NCI-H69 (cell line): ENCODE measurements around the gene CIAPIN1.
"Not testable (repeated sequence)": the region's sequence is repeated elsewhere in the genome, so short reads cannot be mapped to it uniquely, and the experiment has no call there.

ENCODE experiments used
- DNase-seq: peaks from one replicate; lab custom pipeline; 2025; lab: John Stamatoyannopoulos, UW

CIAPIN1 gene

GRCh38 chr16:57406881-57407280 is 40.3 kb downstream of the CIAPIN1 start:
- no peak for DNase-seq

- no peak for DNase-seq
Observed at GRCh38 chr16:57405097-57405496, 42.1 kb downstream of the CIAPIN1 start.

GRCh38 chr16:57403965-57404817 is 43.0 kb downstream of the CIAPIN1 start, which contains the start of gene CCL17:
CCL17 (plus strand) TSS chr16:57404767; CDS start chr16:57413933, 9,166 bp downstream.
- no peak for DNase-seq

- DNase-seq = no peak
Observed at GRCh38 chr16:57401943-57402640, 45.1 kb downstream of the CIAPIN1 start.

- DNase-seq = not testable (repeated sequence)
Observed at GRCh38 chr16:57397493-57397892, 49.7 kb downstream of the CIAPIN1 start.

- DNase-seq = no peak
Observed at GRCh38 chr16:57396786-57397185, 50.4 kb downstream of the CIAPIN1 start.

- DNase-seq = no peak
Observed at GRCh38 chr16:57395026-57395425, 52.2 kb downstream of the CIAPIN1 start.

- DNase-seq = peak; percentile 20
Observed at GRCh38 chr16:57394444-57394843, 52.7 kb downstream of the CIAPIN1 start.

GRCh38 chr16:57392694-57393093 is 54.5 kb downstream of the CIAPIN1 start:
- DNase-seq = no peak

GRCh38 chr16:57391708-57392107 is 55.5 kb downstream of the CIAPIN1 start:
- no peak for DNase-seq

GRCh38 chr16:57391300-57391699 is 55.9 kb downstream of the CIAPIN1 start:
- no peak for DNase-seq

GRCh38 chr16:57390636-57391295 is 56.4 kb downstream of the CIAPIN1 start:
- DNase-seq = no peak

- DNase-seq = no peak
Observed at GRCh38 chr16:57389087-57389468, 58.1 kb downstream of the CIAPIN1 start.

GRCh38 chr16:57388359-57389086 is 58.7 kb downstream of the CIAPIN1 start:
- DNase-seq = peak; percentile 3

- DNase-seq = no peak
Observed at GRCh38 chr16:57387598-57388354, 59.4 kb downstream of the CIAPIN1 start.

GRCh38 chr16:57386381-57386951 is 60.7 kb downstream of the CIAPIN1 start:
- DNase-seq = peak; percentile 27

GRCh38 chr16:57385083-57385482 is 62.1 kb downstream of the CIAPIN1 start:
- no peak for DNase-seq

GRCh38 chr16:57384248-57385070 is 62.7 kb downstream of the CIAPIN1 start:
- DNase-seq = no peak

- DNase-seq = no peak
Observed at GRCh38 chr16:57383276-57384247, 63.6 kb downstream of the CIAPIN1 start.
